Measurements from ENCODE around the gene EEIG1.

- TF ChIP-seq CTCF (IDR thresholded peaks at IDR 0.05) (no peak), EP300 (IDR thresholded peaks at IDR 0.05) (no peak)
Observed at GRCh38 chr9:128002959-128003358, 22.2 kb upstream of the EEIG1 start.

Data from tibial nerve (tissue), 4 donors.